ENCODE measurements around the gene UAP1. TPM values are rescaled to one million over a fixed set of nuclear protein-coding genes. Genes with fewer than 3 reads are reported as not detected.
"Not testable (repeated sequence)": the region's sequence is repeated elsewhere in the genome, so short reads cannot be mapped to it uniquely, and the experiment has no call there.

Gene UAP1
- polyA plus RNA-seq, 1 donor from 2014 or later = 40.1 TPM

- Histone ChIP-seq H4K20me1 (ENCODE audit: insufficient read depth) (no peaks in the 10 kb centered on the region), H3K4me2 (ENCODE audit: low read length) (no peak overlapping the region), H3K79me2 (replicated peaks; ENCODE audit: insufficient read depth, low read length) (no peaks in the 10 kb centered on the region), H2AFZ (ENCODE audit: low read depth, low read length) (no peak overlapping the region), H3K9ac (ENCODE audit: low read length) (no peak overlapping the region), H3K4me3 (ENCODE audit: low read length) (no peak overlapping the region), H3K9me2 (ENCODE audit: insufficient read depth, low read length) (no peaks in the 10 kb centered on the region), H3F3A (ENCODE audit: insufficient read depth, low read length, poor library complexity, severe bottlenecking) (no peaks in the 10 kb centered on the region), H3K9me3 (ENCODE audit: low read length) (no peaks in the 10 kb centered on the region), H3K36me3 (ENCODE audit: insufficient read depth, low read length) (no peaks in the 10 kb centered on the region), H3K27me3 (ENCODE audit: insufficient read depth, low read depth, low read length) (no peaks in the 10 kb centered on the region), H3K27ac (ENCODE audit: low read length) (no peak overlapping the region)
- no peak for TF ChIP-seq EP300 (conservative IDR thresholded peaks at IDR 0.05; ENCODE audit: poor library complexity, severe bottlenecking)
- TF ChIP-seq, protein P1, sequence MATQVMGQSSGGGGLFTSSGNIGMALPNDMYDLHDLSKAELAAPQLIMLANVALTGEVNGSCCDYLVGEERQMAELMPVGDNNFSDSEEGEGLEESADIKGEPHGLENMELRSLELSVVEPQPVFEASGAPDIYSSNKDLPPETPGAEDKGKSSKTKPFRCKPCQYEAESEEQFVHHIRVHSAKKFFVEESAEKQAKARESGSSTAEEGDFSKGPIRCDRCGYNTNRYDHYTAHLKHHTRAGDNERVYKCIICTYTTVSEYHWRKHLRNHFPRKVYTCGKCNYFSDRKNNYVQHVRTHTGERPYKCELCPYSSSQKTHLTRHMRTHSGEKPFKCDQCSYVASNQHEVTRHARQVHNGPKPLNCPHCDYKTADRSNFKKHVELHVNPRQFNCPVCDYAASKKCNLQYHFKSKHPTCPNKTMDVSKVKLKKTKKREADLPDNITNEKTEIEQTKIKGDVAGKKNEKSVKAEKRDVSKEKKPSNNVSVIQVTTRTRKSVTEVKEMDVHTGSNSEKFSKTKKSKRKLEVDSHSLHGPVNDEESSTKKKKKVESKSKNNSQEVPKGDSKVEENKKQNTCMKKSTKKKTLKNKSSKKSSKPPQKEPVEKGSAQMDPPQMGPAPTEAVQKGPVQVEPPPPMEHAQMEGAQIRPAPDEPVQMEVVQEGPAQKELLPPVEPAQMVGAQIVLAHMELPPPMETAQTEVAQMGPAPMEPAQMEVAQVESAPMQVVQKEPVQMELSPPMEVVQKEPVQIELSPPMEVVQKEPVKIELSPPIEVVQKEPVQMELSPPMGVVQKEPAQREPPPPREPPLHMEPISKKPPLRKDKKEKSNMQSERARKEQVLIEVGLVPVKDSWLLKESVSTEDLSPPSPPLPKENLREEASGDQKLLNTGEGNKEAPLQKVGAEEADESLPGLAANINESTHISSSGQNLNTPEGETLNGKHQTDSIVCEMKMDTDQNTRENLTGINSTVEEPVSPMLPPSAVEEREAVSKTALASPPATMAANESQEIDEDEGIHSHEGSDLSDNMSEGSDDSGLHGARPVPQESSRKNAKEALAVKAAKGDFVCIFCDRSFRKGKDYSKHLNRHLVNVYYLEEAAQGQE (IDR thresholded peaks at IDR 0.05; ENCODE audit: borderline replicate concordance) = no peak
- TF ChIP-seq POLR2AphosphoS5 (IDR thresholded peaks at IDR 0.05) = no peak
- TF ChIP-seq CTCF (IDR thresholded peaks at IDR 0.05; ENCODE audit: poor library complexity, severe bottlenecking) = no peak
- no peak for TF ChIP-seq MXI1 (conservative IDR thresholded peaks at IDR 0.05; ENCODE audit: poor library complexity, severe bottlenecking)
- no peak for TF ChIP-seq TAF1 (IDR thresholded peaks at IDR 0.05; ENCODE audit: low read depth)
- no peak for TF ChIP-seq SMC3 (conservative IDR thresholded peaks at IDR 0.05; ENCODE audit: poor library complexity)
- TF ChIP-seq EZH2 (IDR thresholded peaks at IDR 0.05; ENCODE audit: borderline replicate concordance, insufficient read depth, low read length, poor library complexity, severe bottlenecking) = no peak
- no peak for TF ChIP-seq RAD21 (conservative IDR thresholded peaks at IDR 0.05)
These were observed 9.2 kb downstream of the UAP1 start for GRCh38 chr1:162570718-162571117.

DNA sequence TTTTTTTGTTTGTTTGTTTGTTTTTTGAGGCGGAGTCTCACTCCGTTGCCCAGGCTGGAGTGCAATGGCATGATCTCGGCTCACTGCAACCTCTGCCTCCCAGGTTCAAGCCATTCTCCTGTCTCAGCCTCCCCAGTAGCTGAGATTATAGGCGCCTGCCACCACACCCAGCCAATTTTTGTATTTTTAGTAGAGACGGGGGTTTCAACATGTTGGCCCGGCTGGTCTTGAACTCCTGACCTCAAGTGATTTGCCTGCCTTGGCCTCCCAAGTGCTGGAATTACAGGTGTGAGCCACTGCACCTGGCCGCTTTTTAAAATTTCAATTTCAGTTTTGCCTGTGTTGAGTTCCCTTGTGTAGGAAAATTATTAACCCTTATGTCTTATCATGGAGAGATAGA, 9.6 kb downstream of the UAP1 start:
- not testable (repeated sequence) for H3K27me3 ChIP-seq (ENCODE audit: insufficient read depth, low read depth, low read length); H3K4me3 ChIP-seq (ENCODE audit: low read length); H3K79me2 ChIP-seq (replicated peaks; ENCODE audit: insufficient read depth, low read length); H4K20me1 ChIP-seq (ENCODE audit: insufficient read depth); H3F3A ChIP-seq (ENCODE audit: insufficient read depth, low read length, poor library complexity, severe bottlenecking); H2AFZ ChIP-seq (ENCODE audit: low read depth, low read length); H3K36me3 ChIP-seq (ENCODE audit: insufficient read depth, low read length); H3K27ac ChIP-seq (ENCODE audit: low read length); H3K4me2 ChIP-seq (ENCODE audit: low read length); H3K9me3 ChIP-seq (ENCODE audit: low read length); H3K9ac ChIP-seq (ENCODE audit: low read length); H3K9me2 ChIP-seq (ENCODE audit: insufficient read depth, low read length)

GRCh38 chr1:162571696-162572095, 10.2 kb downstream of the UAP1 start:
- Histone ChIP-seq H3K36me3 (ENCODE audit: insufficient read depth, low read length) (no peaks in the 10 kb centered on the region), H3K4me2 (ENCODE audit: low read length) (no peak overlapping the region), H3K27ac (ENCODE audit: low read length) (no peak overlapping the region), H3K4me3 (ENCODE audit: low read length) (no peak overlapping the region), H3K27me3 (ENCODE audit: insufficient read depth, low read depth, low read length) (no peaks in the 10 kb centered on the region), H3F3A (ENCODE audit: insufficient read depth, low read length, poor library complexity, severe bottlenecking) (no peaks in the 10 kb centered on the region), H2AFZ (ENCODE audit: low read depth, low read length) (no peak overlapping the region), H3K9me2 (ENCODE audit: insufficient read depth, low read length) (no peaks in the 10 kb centered on the region), H3K9ac (ENCODE audit: low read length) (no peak overlapping the region), H4K20me1 (ENCODE audit: insufficient read depth) (no peaks in the 10 kb centered on the region), H3K79me2 (replicated peaks; ENCODE audit: insufficient read depth, low read length) (no peaks in the 10 kb centered on the region), H3K9me3 (ENCODE audit: low read length) (no peaks in the 10 kb centered on the region)
- TF ChIP-seq TAF1 (IDR thresholded peaks at IDR 0.05; ENCODE audit: low read depth) (no peak), SMC3 (conservative IDR thresholded peaks at IDR 0.05; ENCODE audit: poor library complexity) (no peak), CTCF (IDR thresholded peaks at IDR 0.05; ENCODE audit: poor library complexity, severe bottlenecking) (no peak)
